GM12891 (cell line): ENCODE data around the gene GNAQ.

Experiments
- POLR2A ChIP-seq: IDR thresholded peaks from 2 replicates; pipeline ENCODE4 v1.6.1; 2011; ENCODE audit warnings: low read depth, low read length, control low read depth
- POLR2AphosphoS5 ChIP-seq: IDR thresholded peaks from 2 replicates; pipeline ENCODE4 v1.6.1; 2011; ENCODE audit warnings: low read depth, low read length, control low read depth
- TAF1 ChIP-seq: IDR thresholded peaks from 2 replicates; pipeline ENCODE4 v1.6.1; 2011; ENCODE audit warnings: low read depth, low read length, control low read depth

DNA sequence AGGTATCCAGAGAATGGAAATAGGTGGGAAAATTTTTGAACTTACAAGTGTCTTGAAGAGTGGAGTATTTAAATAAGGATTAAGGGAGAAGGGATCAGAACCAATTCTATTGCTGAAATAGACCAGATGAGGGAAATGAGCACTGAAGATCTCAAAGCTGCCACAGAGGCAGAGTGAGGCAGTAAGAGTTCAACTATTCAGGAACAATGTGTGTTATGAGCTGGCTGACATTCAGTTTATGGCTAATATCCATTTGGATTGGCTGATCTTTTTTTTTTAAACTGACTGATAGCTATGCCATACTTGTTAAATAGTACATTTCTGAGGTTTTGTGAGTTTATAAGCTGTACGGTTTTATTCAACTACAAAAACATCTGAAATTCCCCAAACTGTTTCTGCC lies 288.2 kb downstream of the GNAQ start:
- no peak for TF ChIP-seq POLR2AphosphoS5
- no peak for TF ChIP-seq POLR2A
- no peak for TF ChIP-seq TAF1
